ENCODE results near the gene GOLGA7B.

GOLGA7B gene

DNA sequence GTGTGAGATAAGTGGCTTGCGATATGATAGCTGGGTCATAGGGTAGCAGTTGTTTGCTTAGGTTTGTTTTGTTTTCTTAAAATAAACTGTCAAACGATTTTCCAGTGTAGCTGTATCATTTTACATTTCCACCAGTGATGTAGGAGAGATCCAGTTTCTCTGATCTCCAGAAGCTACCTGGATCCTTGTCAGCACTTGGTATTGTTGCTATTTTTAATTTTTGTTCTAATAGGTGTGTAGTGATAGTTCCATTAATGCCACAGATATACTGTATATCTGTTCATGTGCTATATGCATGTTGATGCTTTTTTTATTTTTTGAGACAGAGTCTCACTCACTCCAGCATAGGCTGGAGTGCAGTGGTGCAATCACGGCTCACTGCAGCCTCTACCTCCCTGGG is 44.4 kb downstream of the GOLGA7B start:
- no peak for DNase-seq (ENCODE audit: low read depth in 2 of 2)

DNA sequence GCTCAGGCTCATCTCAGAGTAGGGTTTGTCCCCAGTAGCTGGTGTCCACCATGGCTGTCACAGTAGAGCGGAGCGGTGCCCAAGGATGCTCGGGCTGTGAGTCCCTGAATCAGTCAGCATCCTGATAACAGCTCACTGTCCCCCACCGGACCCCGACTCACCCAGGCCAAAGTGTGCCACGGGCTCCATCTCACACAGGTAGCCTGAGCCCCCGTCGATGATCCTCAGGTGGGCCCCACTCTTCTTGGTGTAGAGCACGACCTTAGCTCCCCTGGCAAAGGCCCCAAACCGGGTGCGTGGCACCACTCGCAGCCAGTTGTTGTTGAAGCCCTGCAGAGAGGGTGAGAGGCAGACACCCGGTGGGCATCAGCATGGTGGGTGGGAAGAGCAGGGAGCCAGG is 45.4 kb downstream of the GOLGA7B start:
- no peak for DNase-seq (ENCODE audit: low read depth in 2 of 2)

DNA sequence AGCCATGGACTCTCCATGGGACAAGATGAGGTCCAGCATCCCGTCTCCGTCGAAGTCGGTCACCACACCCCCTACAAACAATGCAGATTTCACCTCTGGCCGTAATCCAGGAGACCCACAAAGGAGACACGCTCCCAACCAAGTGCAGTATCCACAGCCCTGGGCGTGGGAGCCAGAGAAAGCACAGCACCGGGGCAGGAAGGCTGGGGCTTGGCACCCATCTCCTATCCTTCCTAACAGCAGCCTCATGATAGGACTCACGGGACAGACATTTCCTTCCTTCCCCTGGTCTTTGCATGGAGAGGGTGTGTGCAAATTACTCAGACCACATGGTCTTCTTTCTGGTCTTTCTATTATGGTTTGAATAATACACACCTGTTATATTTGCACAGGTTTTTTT is 46.3 kb downstream of the GOLGA7B start:
- DNase-seq (ENCODE audit: low read depth in 2 of 2): no peak

- DNase-seq (ENCODE audit: low read depth in 2 of 2): no peak
These were observed 47.2 kb downstream of the GOLGA7B start for GRCh38 chr10:97896756-97897358.

GRCh38 chr10:97898429-97898828 is 48.8 kb downstream of the GOLGA7B start:
- no peak for DNase-seq (ENCODE audit: low read depth in 2 of 2)

- no peak for DNase-seq (ENCODE audit: low read depth in 2 of 2)
These were observed 51.7 kb downstream of the GOLGA7B start for GRCh38 chr10:97901381-97901780.

DNA sequence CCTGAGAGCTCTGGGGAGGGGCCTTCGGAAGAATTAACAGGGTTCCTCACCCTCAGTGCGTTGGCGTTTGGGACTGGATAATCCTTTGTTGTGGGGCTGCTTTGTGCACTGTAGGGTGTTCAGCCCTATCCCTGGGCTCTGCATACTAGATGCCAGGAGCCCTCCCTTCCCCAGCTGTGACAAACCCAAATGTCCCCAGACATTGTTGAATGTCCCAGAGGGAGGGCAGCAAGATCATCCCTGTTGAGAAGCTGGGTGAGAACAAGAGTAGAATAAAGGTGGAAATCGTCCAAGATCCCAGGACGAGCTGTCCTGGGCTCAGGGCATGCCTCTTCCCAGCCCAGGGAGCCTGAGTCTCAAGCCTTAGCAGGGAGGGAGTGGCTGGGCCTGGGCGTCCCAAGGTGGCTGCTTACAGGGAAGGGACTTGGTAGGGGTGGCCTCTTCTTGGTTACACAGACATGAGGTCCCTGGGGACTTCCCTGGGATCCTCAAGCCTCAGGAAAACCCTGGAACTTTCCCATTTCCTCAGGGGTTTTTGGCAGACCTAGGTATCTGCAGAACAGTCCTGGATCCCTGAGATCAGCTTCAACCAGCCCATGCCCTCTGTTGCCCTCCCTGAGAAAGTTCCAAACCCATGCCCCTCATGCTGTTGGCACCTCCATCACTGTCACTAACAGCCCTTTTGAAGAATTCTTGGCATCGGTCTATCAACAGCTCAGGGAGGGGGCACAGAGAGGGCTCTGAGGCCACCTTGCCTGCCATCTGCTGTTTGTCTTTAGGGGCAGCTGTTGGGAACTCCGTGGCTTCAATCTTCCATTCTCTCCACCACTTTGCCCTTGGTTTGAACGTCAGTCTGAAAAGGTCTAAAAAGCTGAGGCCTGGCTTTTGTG is 53.7 kb downstream of the GOLGA7B start:
- DNase-seq (ENCODE audit: low read depth in 2 of 2): no peak

DNA sequence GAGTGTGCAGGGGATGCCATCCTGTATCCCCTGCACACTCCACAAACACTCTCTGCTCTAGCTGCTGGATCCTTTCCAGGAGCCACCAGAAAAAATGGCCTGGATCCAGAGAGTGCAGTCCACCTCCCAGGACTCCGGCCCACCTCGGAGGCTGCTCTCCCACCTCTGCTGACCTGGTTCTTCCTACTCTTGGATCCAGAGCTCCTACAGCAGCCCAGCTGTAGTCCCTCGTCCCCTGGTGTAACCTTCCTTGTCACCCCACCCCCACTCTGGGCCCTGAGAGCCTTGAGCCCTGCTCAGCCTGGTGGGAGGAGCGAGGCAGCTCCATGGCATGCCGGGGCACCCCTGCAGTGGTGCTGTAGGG is 54.4 kb downstream of the GOLGA7B start:
- no peak for DNase-seq (ENCODE audit: low read depth in 2 of 2)

DNA sequence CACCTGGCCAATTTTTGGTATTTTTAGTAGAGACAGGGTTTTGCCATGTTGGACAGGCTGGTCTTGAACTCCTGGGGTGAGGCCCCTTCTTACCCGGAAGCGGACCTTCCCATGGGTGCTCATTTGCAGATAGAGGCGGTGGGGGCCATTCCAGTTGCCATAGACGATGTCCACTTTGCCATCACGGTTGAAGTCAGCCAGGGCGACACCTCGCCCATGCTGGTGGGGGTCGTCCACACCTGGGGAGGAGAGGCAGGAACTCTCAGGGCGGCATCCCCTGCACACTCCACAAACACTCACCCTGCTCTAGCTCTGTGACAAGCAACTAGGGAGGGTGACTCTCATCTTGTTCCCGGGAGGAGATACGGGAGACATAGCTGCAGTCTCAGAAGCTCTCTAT is 54.9 kb downstream of the GOLGA7B start:
- no peak for DNase-seq (ENCODE audit: low read depth in 2 of 2)

DNA sequence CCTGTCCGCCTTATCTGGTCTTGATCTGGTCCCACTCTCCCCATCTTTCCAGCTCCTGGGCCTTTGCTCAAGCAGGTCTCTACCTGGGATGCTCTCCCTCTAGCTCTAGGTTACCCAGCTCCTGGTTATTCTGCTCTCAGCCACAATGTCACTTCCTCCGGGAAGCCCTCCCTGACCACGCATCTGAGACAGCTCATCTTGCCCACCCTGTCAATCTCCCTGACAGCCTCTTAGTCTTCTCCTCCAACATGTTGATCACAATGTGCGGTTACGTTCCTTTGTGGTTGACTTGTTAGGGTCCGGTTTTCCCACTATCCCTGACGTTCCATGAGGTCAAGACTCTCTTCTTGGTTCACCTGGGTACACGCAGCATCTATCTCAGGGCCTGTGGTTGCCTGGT is 55.6 kb downstream of the GOLGA7B start:
- no peak for DNase-seq (ENCODE audit: low read depth in 2 of 2)

GRCh38 chr10:97907211-97907610 is 57.6 kb downstream of the GOLGA7B start:
- no peak for DNase-seq (ENCODE audit: low read depth in 2 of 2)

GRCh38 chr10:97907830-97908229 is 58.2 kb downstream of the GOLGA7B start:
- no peak for DNase-seq (ENCODE audit: low read depth in 2 of 2)

DNA sequence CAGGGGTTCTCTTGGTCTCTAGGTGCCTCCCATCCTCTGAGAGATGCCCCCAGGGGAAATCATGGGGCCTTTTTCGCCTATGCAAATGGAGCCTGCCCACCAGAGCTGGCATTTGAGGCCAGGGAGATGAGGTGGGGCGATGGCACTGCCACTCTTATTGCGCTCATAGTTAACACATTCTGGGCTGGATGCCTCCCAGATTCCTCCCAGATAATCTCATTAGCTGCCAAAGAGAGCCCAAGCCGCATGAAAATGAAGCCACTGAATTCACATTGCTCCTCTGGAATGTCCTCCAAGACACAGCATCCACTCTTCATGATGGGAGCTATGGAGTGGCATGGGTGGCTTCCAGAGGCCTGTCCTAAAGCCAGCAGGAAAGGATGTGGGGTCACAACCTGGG is 61.0 kb downstream of the GOLGA7B start:
- DNase-seq (ENCODE audit: low read depth in 2 of 2): no peak

DNA sequence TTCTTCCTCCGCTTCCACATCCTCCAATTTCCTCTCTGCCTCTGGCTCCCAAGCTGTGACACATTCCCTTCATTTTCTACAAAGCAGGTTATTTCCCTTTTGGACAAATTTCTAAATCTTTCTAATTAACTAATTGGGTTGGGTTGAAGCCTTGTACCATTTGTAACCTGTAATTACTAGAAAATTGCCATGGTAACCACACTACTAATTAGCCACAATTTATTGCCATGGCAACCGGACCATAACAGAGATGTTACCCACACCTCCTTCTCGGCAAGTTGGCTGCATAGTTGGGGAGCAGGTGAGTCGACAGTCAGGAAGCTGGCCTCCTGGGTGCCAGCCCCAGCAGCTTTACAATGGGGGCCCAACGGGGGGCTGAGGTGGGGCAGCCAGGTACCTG is 61.6 kb downstream of the GOLGA7B start:
- no peak for DNase-seq (ENCODE audit: low read depth in 2 of 2)

DNA sequence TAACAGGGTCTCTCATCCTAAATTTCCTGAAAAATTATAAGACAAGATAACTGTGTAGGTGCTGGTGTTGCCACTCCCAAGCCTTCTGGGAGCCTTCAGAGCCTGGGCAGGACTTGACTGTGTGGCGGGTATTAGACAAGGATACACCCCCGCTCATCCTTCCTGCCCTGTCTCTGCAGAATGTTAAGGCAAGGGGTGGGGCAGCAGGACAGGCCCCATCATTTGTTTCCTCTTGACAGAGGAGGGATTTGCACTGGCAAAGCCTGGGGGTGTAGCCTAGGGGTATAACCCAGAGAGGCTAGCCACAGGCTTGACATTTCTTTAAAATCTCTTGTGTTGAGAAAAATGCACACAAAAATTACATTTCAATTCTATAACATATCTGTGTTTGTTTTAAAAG is 63.5 kb downstream of the GOLGA7B start:
- no peak for DNase-seq (ENCODE audit: low read depth in 2 of 2)

DNA sequence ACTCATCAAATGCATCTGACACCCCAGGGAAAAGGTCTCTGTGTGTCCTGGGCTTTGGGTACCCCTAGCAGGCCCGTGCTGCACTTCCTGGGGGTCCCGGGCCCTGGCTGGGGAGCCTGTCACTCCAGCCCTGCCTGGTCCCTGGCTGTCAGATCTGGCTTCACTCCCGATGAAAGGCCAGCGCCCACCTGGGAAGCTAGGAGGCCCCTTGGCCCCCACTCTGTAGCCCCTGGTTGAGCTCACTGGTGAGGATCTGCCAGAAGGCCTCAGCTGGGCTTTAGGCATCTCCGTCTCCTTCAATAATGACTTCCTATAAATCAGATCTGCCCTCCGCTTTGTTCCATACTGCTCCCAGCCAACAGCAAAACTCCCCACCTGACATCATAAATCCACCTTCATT is 64.0 kb downstream of the GOLGA7B start:
- no peak for DNase-seq (ENCODE audit: low read depth in 2 of 2)

DNA sequence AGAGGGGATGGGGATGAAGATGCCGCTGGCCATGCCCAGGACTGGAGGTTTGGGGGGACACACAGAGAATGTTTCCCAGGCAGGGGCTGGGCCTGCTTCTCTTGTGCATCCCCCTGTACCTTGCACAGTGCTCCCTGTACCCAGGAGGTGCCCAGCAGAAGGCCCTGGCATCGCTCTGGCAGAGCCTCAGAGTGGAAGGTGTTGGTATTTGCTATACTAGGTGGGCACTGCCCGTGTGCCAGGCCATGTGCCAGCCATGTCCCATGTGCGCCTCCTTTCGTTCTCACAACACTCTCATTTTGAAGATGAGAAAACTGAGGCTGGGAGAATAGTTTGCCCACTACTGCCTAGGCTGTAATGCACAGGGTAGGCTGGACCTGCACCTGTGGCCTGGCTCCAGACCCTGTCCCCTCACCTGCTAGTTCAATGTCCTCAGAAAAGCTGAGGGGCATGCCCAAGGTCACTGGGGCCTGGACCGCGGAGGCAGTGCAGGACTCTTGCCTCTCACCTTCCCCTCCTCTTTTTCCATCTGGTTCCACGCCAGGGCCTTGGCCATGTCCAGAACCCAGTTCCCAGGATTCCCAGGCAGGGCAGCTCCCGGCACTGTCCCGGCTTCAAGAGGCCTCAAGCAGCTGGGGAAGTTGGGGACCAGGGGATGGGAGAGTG is 64.7 kb downstream of the GOLGA7B start:
- DNase-seq (ENCODE audit: low read depth in 2 of 2): no peak

GRCh38 chr10:97914837-97915211 is 65.2 kb downstream of the GOLGA7B start:
- DNase-seq (ENCODE audit: low read depth in 2 of 2): peak; percentile 69 to 75

DNA sequence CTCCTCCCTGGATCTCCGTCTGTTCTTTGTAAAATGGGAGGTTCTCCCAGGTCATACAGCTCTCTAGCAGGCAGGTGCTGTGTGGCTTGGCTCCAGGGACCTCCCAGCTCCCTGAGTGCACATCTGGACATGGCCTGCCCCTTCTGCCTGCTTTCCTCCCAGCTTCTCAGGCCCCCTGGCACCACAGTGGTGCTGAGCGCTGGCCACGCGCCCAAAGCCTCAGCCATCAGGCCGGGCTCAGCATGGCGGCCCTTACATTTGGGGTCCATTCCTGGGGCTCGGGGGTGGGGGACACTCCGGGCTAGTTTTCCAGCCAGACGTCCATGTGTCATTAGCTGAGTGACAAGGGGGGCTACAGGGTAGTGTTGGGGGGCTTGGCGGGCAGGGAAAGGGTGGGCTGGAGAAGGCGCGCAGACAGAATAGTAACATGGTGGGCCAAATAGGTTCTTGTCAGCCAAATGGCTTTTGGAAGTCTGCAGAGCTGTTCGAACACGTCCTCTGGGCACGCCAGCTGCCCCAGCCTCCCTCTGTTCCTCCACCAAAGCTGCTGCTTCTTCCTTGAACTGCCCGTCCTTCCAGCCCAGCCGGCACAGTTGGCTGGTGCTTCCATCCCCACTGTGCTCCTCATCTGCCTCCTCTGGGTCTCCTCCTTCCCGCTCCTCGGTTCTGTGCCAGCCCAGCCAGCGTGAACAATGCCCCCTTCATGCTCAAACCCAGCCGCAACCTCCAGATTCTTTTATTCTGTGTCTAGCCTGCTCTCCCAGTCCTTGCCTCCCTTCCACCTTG is 65.9 kb downstream of the GOLGA7B start:
- no peak for DNase-seq (ENCODE audit: low read depth in 2 of 2)

DNA sequence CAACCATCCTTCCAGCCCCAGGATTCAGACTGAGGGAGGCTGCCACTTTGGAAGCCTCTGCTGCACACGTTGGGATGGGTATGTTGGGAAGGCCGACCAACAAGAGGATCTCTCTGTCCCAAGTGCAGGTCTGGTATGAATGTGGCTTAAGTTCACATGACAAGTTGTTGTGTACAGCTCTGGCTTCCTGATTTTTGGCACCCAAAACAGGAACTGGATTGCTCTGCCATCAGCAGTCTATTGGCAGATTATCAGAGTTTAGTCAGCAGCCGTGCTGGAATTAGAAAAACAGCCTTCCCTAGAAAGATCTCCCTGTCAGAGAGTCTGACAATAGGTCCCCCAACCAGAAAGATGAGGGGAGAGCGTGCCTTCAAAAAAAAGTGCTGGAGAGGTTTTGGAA is 66.9 kb downstream of the GOLGA7B start:
- no peak for DNase-seq (ENCODE audit: low read depth in 2 of 2)

GRCh38 chr10:97919012-97919411 is 69.4 kb downstream of the GOLGA7B start:
- DNase-seq (ENCODE audit: low read depth in 2 of 2): no peak

GRCh38 chr10:97920865-97921264 is 71.2 kb downstream of the GOLGA7B start:
- no peak for DNase-seq (ENCODE audit: low read depth in 2 of 2)
